IPS-15b (cell line): ENCODE results near the gene MDGA2.
"Not testable (repeated sequence)": the region's sequence is repeated elsewhere in the genome, so short reads cannot be mapped to it uniquely, and the experiment has no call there.

Source experiments
- H3K27me3 ChIP-seq: one replicate; pipeline ENCODE4 v1.6.1; 2013; ENCODE audit warnings: low read length; ENCODE audit not compliant: control insufficient read depth, insufficient read depth
- H3K36me3 ChIP-seq: one replicate; pipeline ENCODE4 v1.6.1; 2013; ENCODE audit warnings: low read length; ENCODE audit not compliant: control insufficient read depth, insufficient read depth
- H3K4me1 ChIP-seq: one replicate; pipeline ENCODE4 v1.6.1; 2013; ENCODE audit warnings: mild to moderate bottlenecking, low read length; ENCODE audit not compliant: control insufficient read depth, insufficient read depth
- H3K4me3 ChIP-seq: one replicate; pipeline ENCODE4 v1.5.1; 2013; ENCODE audit warnings: low read depth, low read length
- H3K9ac ChIP-seq: one replicate; pipeline ENCODE4 v1.6.1; 2013; ENCODE audit warnings: low read depth, mild to moderate bottlenecking, low read length
- H3K9me3 ChIP-seq: one replicate; pipeline ENCODE4 v1.6.1; 2013; ENCODE audit warnings: mild to moderate bottlenecking, low read length; ENCODE audit not compliant: control insufficient read depth, insufficient read depth

The MDGA2 gene

DNA sequence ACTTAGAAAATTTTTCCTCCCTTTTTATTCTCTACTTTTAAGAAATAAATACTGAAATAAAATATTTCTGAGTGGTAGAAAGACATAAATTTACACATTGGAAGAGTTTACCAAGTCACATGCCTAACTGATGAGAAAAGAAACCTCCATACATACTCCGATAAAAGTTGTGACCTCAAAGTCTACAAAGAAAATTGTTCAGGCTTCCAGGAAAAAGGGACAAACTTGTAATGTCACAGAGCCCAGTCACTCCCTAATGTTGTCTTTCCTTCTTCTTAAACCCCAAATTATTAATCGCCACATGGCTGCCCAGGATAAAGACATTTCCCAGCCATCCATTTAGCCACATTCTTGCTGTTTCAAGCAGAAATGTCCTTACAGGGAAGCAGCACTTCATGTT is 455.3 kb downstream of the MDGA2 start:
- Histone ChIP-seq H3K9me3 (no peaks in the 10 kb centered on the region), H3K27me3 (no peaks in the 10 kb centered on the region), H3K4me3 (no peak overlapping the region), H3K9ac (no peak overlapping the region), H3K4me1 (no peaks in the 10 kb centered on the region), H3K36me3 (no peaks in the 10 kb centered on the region)

DNA sequence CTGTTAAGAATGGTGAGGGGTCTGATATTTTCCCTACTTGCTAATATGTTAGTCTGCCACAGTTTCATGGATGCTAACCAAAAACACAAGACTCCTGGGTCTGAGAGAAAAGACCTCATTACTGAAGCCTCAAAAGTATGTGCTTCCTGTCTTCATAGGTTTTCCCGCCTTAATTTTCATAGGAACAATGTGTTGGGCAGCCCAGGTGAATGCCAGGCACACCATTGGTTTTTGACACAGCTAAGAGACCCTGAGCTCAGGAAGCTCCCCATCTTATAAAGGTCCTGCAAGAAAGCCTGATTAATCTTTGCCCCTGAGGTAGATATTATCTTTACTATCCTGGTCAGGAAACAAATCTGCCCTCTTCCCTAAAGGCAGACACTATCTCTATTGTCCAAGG is 464.1 kb downstream of the MDGA2 start:
- H3K9ac ChIP-seq: no peak overlapping the region
- no peaks in the 10 kb centered on the region for H3K36me3 ChIP-seq
- H3K27me3 ChIP-seq: no peaks in the 10 kb centered on the region
- no peaks in the 10 kb centered on the region for H3K4me1 ChIP-seq
- H3K4me3 ChIP-seq: no peak overlapping the region
- H3K9me3 ChIP-seq: no peaks in the 10 kb centered on the region

- H3K9me3 ChIP-seq: no peaks in the 10 kb centered on the region
- no peaks in the 10 kb centered on the region for H3K36me3 ChIP-seq
- H3K27me3 ChIP-seq: no peaks in the 10 kb centered on the region
- no peak overlapping the region for H3K4me3 ChIP-seq
- H3K9ac ChIP-seq: no peak overlapping the region
- H3K4me1 ChIP-seq: no peaks in the 10 kb centered on the region
Measured at GRCh38 chr14:47210099-47210498, 465.3 kb downstream of the MDGA2 start.

GRCh38 chr14:47208434-47208833 is 467.0 kb downstream of the MDGA2 start:
- no peaks in the 10 kb centered on the region for H3K27me3 ChIP-seq
- H3K4me1 ChIP-seq: no peaks in the 10 kb centered on the region
- H3K4me3 ChIP-seq: no peak overlapping the region
- H3K9me3 ChIP-seq: no peaks in the 10 kb centered on the region
- no peaks in the 10 kb centered on the region for H3K36me3 ChIP-seq
- no peak overlapping the region for H3K9ac ChIP-seq

- H3K27me3 ChIP-seq: no peaks in the 10 kb centered on the region
- no peaks in the 10 kb centered on the region for H3K9me3 ChIP-seq
- H3K9ac ChIP-seq: no peak overlapping the region
- H3K36me3 ChIP-seq: no peaks in the 10 kb centered on the region
- no peaks in the 10 kb centered on the region for H3K4me1 ChIP-seq
- no peak overlapping the region for H3K4me3 ChIP-seq
Measured at GRCh38 chr14:47207617-47208016, 467.8 kb downstream of the MDGA2 start.

- Histone ChIP-seq H3K4me3 (no peak overlapping the region), H3K9ac (no peak overlapping the region), H3K4me1 (no peaks in the 10 kb centered on the region), H3K9me3 (no peaks in the 10 kb centered on the region), H3K27me3 (no peaks in the 10 kb centered on the region), H3K36me3 (no peaks in the 10 kb centered on the region)
Measured at GRCh38 chr14:47200740-47201139, 474.7 kb downstream of the MDGA2 start.

DNA sequence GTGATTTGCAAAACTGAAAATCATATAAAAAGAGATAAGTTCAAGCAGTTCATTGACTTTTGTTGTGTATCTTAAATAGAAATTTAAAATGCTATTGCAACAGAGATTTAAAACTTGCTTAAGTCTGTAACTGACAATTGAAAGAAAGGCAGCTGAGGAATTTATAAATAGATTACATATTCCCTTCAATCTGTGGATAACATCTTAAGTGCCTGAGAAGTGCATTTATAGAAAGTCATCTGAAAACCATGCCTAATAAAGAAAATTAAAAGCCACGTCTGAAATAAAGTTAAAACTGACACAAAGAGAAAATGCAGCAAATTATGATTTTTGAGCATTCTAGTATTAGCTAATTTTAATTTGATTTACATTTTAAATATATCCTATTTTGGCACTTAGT is 479.8 kb downstream of the MDGA2 start:
- Histone ChIP-seq H3K4me3 (no peak overlapping the region), H3K4me1 (no peaks in the 10 kb centered on the region), H3K9ac (no peak overlapping the region), H3K9me3 (no peaks in the 10 kb centered on the region), H3K27me3 (no peaks in the 10 kb centered on the region), H3K36me3 (no peaks in the 10 kb centered on the region)

DNA sequence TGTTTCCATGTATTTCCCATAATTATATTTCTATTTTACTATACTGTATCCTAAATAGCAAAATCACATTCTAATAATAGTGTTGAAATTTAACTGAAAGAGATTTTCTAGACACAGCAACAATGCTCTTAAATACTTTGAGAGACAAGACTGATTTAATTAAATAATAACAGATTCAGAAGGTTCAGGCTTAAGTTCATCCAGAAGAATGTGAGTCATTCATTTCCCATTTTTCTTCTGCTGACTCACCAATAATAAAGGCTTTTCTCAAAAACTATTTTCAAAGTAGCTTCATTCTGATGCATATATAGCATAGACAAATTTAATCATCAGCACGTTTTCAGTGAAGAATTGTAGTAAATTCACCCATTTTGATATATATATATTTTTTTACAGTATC is 481.4 kb downstream of the MDGA2 start:
- H3K27me3 ChIP-seq: no peaks in the 10 kb centered on the region
- no peak overlapping the region for H3K9ac ChIP-seq
- no peak overlapping the region for H3K4me3 ChIP-seq
- no peaks in the 10 kb centered on the region for H3K36me3 ChIP-seq
- H3K9me3 ChIP-seq: no peaks in the 10 kb centered on the region
- H3K4me1 ChIP-seq: no peaks in the 10 kb centered on the region

DNA sequence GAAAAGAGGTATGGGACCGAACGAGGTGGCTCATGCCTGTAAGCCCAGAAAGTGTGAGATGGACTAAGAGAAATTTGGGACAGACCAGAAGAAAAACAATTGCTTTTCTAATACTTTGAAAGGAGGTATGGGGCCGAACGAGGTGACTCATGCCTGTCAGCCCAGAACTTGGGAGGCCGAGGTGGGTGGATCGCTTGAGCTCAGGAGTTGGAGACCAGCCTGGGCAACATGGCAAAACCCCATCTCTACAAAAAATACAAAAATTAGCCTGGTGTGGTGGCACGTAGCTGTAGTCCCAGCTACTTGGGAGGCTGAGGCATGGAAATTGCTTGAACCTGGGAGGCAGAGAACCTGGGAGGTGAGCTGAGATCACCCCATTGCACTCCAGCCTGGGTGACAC is 483.2 kb downstream of the MDGA2 start:
- not testable (repeated sequence) for H3K4me1 ChIP-seq, H3K36me3 ChIP-seq, H3K27me3 ChIP-seq, H3K4me3 ChIP-seq, H3K9ac ChIP-seq, H3K9me3 ChIP-seq

DNA sequence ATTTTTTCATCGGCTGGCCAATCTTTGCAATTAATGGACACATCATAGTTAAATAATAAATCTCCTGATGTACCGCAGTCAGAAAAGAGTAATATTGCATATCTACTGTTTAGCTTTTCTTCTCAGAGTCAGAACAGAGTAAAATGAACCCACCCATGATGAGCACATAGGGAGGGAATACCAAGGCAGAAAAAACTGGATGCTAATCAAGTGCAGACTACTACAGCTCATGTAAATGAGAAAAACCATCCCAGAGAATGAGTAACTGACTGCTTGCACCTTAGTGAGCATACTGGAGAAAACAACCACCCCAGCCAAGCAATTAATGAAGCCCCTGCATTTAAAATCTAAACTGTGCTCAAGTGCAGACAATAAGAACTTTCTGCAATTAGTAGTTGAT is 483.7 kb downstream of the MDGA2 start:
- Histone ChIP-seq H3K4me1 (no peaks in the 10 kb centered on the region), H3K36me3 (no peaks in the 10 kb centered on the region), H3K27me3 (no peaks in the 10 kb centered on the region), H3K9ac (no peak overlapping the region), H3K4me3 (no peak overlapping the region), H3K9me3 (no peaks in the 10 kb centered on the region)

DNA sequence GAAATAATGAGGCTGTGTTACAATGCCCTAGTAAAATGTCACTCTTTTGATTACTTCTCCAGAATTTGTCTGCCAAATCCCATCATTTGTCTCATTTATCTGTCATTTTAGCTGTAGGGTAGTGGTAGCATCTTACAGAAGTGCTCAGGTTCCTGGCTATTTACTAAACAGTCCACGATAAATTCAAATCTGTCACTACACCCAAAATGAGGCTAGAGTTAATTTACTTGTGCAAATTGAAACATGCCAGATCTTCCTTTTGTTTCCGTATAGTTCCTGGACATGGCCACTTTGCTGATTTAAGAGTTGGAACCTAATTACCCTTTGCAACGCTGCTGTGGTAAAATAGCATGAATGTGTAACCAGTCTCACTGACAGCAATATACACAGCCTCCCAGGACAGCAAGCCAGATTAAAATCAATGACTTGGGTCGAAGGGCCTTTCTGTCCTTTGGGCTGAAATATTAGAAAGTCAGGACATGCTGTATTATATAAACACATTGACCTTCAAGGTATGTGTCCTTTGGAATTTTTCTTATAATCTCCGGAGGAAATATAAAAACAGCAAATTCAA is 485.4 kb downstream of the MDGA2 start:
- Histone ChIP-seq H3K4me1 (no peaks in the 10 kb centered on the region), H3K9me3 (no peaks in the 10 kb centered on the region), H3K9ac (no peak overlapping the region), H3K36me3 (no peaks in the 10 kb centered on the region), H3K4me3 (no peak overlapping the region), H3K27me3 (no peaks in the 10 kb centered on the region)

DNA sequence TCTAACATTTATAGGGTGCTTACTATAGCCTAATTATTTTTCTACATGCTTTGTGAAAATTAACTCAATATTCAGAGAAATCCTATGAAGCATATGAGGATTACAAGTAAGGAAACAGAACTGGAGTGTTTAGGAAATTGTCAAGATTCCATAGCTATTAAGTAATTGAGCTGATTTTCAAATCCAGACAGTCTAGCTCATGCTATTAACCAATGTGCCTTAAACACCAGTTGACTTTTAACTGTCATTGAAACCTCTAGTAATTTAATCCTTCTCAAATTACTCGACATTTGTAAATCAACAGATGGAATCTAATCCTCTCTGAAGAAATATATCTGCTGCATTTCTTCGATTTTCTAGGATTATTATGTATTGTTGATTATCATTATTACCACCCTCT is 488.9 kb downstream of the MDGA2 start:
- Histone ChIP-seq H3K27me3 (no peaks in the 10 kb centered on the region), H3K4me3 (no peak overlapping the region), H3K36me3 (no peaks in the 10 kb centered on the region), H3K4me1 (no peaks in the 10 kb centered on the region), H3K9ac (no peak overlapping the region), H3K9me3 (no peaks in the 10 kb centered on the region)

GRCh38 chr14:47179906-47180305 is 495.5 kb downstream of the MDGA2 start:
- no peaks in the 10 kb centered on the region for H3K27me3 ChIP-seq
- H3K36me3 ChIP-seq: no peaks in the 10 kb centered on the region
- no peak overlapping the region for H3K9ac ChIP-seq
- no peaks in the 10 kb centered on the region for H3K4me1 ChIP-seq
- no peaks in the 10 kb centered on the region for H3K9me3 ChIP-seq
- no peak overlapping the region for H3K4me3 ChIP-seq
